Kidney (tissue), 22 donors: Measurements from ENCODE around the gene FAM111B. TPM values are rescaled to one million over a fixed set of nuclear protein-coding genes. Genes with fewer than 3 reads are reported as not detected.
"Not testable (repeated sequence)": the region's sequence is repeated elsewhere in the genome, so short reads cannot be mapped to it uniquely, and the experiment has no call there.

Source experiments
- DNase-seq, 5 donors: peaks; one replicate each; pipeline ENCODE4 v3.0.0-alpha.2; 2013 to 2020
- FAIRE-seq: peaks from 2 replicates; lab custom pipeline; 2012; peaks lifted over from hg19 to GRCh38; lab: Jason Lieb, UNC
- H3K27ac ChIP-seq, 2 donors: one replicate each; pipeline ENCODE4 v1.7.0; 2013; ENCODE audit warnings: low read depth in 2 of 2, low read length in 2 of 2, inconsistent platforms in 1 of 2
- H3K27me3 ChIP-seq: one replicate; pipeline ENCODE4 v1.7.1; 2013; ENCODE audit warnings: low read length, inconsistent platforms; ENCODE audit not compliant: control insufficient read depth, insufficient read depth
- H3K36me3 ChIP-seq, 3 donors: one replicate each; pipeline versions ENCODE4 v1.7.0 to v1.7.1; 2013; ENCODE audit warnings: low read length in 3 of 3, control low read depth in 1 of 3, inconsistent platforms in 1 of 3; ENCODE audit not compliant: insufficient read depth in 3 of 3, control insufficient read depth in 2 of 3
- H3K4me1 ChIP-seq, 3 donors: one replicate each; pipeline versions ENCODE4 v1.7.0 to v1.7.1; 2013; ENCODE audit warnings: low read length in 3 of 3, inconsistent platforms in 1 of 3, low read depth in 1 of 3; ENCODE audit not compliant: control insufficient read depth in 2 of 3, insufficient read depth in 2 of 3
- H3K4me3 ChIP-seq, 3 donors: one replicate each; pipeline versions ENCODE4 v1.7.0 to v1.8.1; 2013; ENCODE audit warnings: low read length in 3 of 3, control low read depth in 1 of 3, inconsistent platforms in 1 of 3
- H3K9ac ChIP-seq, 3 donors: one replicate each; pipeline versions ENCODE4 v1.7.0 to v1.7.1; 2013; ENCODE audit warnings: low read length in 3 of 3, control low read depth in 1 of 3, inconsistent platforms in 1 of 3
- H3K9me3 ChIP-seq, 3 donors: one replicate each; pipeline versions ENCODE4 v1.7.0 to v1.7.1; 2013; ENCODE audit warnings: low read length in 3 of 3, control low read depth in 1 of 3, inconsistent platforms in 1 of 3; ENCODE audit not compliant: control insufficient read depth in 2 of 3, insufficient read depth in 1 of 3
- intact Hi-C: fragments of 100-400 bp; cut with DNase I; formaldehyde crosslinking; loops from one replicate; pipeline ENCODE4 v1.11.1; 2022
- long read RNA-seq, 10 donors: library from polyadenylated mRNA in 1 of 10; unstranded in 1 of 10; transcript quantifications; one replicate each; pipeline ENCODE4 v2.0.0 and lab custom pipeline, GENCODE V29; 2021 to 2026
- polyA plus RNA-seq: library from polyadenylated mRNA; stranded (reverse); fragments of 350-450 nt; fragmentation: Illumina TruSeq; extraction: RNeasy Lipid Tissue Mini Kit (QIAGEN cat#74804); gene quantifications from one replicate; pipeline ENCODE4 v1.2.3, GENCODE V29; 2014; ENCODE audit warnings: low read depth, low replicate concordance; ENCODE audit not compliant: insufficient read depth
- total RNA-seq: library from RNA; stranded (reverse); fragmentation: NEBNext Ultra II Directional; extraction: Animal tissue kit (Norgen Biotek cat#: 25700); gene quantifications from one replicate; pipeline ENCODE4 v1.2.1, GENCODE V29; 2021
- TF ChIP-seq, protein P1 (sequence below): IDR thresholded peaks from 3 replicates; pipeline ENCODE4 v1.5.1; 2012; ENCODE audit warnings: mild to moderate bottlenecking, moderate library complexity, borderline replicate concordance; ENCODE audit not compliant: insufficient read depth; ENCODE audit errors: extremely low read depth
- donor health status: control.
- donor health status: control.
- donor health status: control.
- donor health status: control.
- donor health status: control.
- donor health status: DM: yes; HTN: yes; CAD: no.
- donor health status: Normal renal cell carcinoma (clear cell type).

Gene FAM111B, protein sequence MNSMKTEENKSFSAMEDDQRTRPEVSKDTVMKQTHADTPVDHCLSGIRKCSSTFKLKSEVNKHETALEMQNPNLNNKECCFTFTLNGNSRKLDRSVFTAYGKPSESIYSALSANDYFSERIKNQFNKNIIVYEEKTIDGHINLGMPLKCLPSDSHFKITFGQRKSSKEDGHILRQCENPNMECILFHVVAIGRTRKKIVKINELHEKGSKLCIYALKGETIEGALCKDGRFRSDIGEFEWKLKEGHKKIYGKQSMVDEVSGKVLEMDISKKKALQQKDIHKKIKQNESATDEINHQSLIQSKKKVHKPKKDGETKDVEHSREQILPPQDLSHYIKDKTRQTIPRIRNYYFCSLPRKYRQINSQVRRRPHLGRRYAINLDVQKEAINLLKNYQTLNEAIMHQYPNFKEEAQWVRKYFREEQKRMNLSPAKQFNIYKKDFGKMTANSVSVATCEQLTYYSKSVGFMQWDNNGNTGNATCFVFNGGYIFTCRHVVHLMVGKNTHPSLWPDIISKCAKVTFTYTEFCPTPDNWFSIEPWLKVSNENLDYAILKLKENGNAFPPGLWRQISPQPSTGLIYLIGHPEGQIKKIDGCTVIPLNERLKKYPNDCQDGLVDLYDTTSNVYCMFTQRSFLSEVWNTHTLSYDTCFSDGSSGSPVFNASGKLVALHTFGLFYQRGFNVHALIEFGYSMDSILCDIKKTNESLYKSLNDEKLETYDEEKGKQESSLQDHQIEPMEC
- total RNA-seq (2.2 TPM), polyA plus RNA-seq (0.17 TPM)
- long read RNA-seq, donor 1, partial matches to known transcripts: 0 of 1 reads
- long read RNA-seq, donor 1, other reads (novel, unspliced or antisense): 0 of 1 reads
- long read RNA-seq, donor 2, partial matches to known transcripts: 0 of 2 reads
- long read RNA-seq, donor 2, other reads (novel, unspliced or antisense): 0 of 2 reads
- long read RNA-seq, donor 3, partial matches to known transcripts: 0 of 2 reads
- long read RNA-seq, donor 3, other reads (novel, unspliced or antisense): 0 of 2 reads
- long read RNA-seq, donor 4, partial matches to known transcripts: 0 of 1 reads
- long read RNA-seq, donor 4, other reads (novel, unspliced or antisense): 0 of 1 reads
- long read RNA-seq, donor 5: 0 reads
- long read RNA-seq, donor 6, transcript FAM111B-201 (4 exons, 3,488 nt): major isoform, 5 of 7 reads
- long read RNA-seq, donor 6, partial matches to known transcripts: 0 of 7 reads
- long read RNA-seq, donor 6, other reads (novel, unspliced or antisense): 0 of 7 reads
- long read RNA-seq, donor 7: 0 reads
- long read RNA-seq, donor 8, partial matches to known transcripts: 0 of 2 reads
- long read RNA-seq, donor 8, other reads (novel, unspliced or antisense): 0 of 2 reads
- long read RNA-seq, donor 9, partial matches to known transcripts: 0 of 1 reads
- long read RNA-seq, donor 9, other reads (novel, unspliced or antisense): 0 of 1 reads
- long read RNA-seq, donor 10, partial matches to known transcripts: 0 of 2 reads
- long read RNA-seq, donor 10, other reads (novel, unspliced or antisense): 0 of 2 reads

DNA sequence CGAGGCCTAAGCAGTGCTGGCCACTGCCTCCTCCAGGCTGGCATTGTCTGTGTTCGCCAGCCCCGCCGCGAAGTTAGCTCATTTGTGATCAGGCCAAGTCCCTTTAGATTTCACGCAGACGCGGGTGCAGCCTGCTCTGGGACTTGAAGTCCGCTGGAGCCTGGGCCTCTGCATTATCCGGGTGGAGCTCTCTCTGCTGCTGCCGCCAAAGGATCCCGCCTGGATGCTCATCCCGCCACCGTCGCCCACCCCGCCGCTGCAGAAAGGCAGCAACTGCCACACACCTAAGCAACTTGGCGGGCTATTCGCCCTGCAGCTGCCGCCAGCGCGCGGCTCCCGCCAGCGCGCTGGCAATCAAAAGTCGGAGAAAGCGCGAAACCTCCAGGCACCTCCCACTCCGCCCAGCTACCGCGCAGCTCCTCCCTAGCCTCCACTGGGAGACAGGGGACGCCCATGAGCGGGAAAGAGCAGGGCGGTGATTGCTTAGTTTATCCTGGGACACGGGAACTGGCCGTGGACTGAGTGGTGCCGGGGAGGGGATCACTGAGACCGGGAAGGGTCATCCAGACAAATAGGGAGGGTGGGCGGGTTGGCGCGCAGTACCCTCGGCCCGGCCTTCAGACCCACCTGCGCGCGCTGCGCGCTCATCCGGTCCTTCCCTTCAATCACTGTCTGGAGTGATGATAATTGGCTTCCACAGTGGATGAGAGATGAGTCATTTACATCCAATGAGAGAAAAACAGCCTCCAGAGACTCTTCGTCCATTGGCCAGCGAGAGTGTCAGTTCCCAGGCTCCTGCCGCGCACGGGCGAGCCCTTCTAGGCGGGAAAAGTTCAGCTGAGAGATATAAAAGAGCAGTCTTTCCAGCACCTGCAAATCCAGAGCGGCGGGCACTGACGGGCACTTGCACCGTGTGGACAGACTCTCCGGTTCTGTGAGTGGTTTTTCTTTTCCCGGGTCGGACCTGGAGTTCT lies at the start of gene FAM111B:
FAM111B (plus strand) TSS at position 875 of the 974 bp plus-strand sequence. CDS start 2,389 bp downstream, outside the sequence.
- no peak within 1 kb of the TSS for H3K27ac ChIP-seq
- TF ChIP-seq, protein P1, sequence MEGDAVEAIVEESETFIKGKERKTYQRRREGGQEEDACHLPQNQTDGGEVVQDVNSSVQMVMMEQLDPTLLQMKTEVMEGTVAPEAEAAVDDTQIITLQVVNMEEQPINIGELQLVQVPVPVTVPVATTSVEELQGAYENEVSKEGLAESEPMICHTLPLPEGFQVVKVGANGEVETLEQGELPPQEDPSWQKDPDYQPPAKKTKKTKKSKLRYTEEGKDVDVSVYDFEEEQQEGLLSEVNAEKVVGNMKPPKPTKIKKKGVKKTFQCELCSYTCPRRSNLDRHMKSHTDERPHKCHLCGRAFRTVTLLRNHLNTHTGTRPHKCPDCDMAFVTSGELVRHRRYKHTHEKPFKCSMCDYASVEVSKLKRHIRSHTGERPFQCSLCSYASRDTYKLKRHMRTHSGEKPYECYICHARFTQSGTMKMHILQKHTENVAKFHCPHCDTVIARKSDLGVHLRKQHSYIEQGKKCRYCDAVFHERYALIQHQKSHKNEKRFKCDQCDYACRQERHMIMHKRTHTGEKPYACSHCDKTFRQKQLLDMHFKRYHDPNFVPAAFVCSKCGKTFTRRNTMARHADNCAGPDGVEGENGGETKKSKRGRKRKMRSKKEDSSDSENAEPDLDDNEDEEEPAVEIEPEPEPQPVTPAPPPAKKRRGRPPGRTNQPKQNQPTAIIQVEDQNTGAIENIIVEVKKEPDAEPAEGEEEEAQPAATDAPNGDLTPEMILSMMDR: no peak
- H3K9me3 ChIP-seq: no peaks in the 10 kb centered on the region
- intact Hi-C loops: no loop called here
- H3K4me1 ChIP-seq: peaks cover 0 to 6% (median 4%) of the 10 kb centered on the region in 3 donors
- FAIRE-seq: no peak
- H3K27me3 ChIP-seq: no peaks in the 10 kb centered on the region
- DNase-seq: peak; percentile 88 to 97 (median 94)
- H3K4me3 ChIP-seq: peak within 1 kb of the TSS; percentile 25 to 58 (median 53)
- peak within 1 kb of the TSS in 2 of 3 donors; percentile 35 to 58 for H3K9ac ChIP-seq
- no peaks in the 10 kb centered on the region for H3K36me3 ChIP-seq

DNA sequence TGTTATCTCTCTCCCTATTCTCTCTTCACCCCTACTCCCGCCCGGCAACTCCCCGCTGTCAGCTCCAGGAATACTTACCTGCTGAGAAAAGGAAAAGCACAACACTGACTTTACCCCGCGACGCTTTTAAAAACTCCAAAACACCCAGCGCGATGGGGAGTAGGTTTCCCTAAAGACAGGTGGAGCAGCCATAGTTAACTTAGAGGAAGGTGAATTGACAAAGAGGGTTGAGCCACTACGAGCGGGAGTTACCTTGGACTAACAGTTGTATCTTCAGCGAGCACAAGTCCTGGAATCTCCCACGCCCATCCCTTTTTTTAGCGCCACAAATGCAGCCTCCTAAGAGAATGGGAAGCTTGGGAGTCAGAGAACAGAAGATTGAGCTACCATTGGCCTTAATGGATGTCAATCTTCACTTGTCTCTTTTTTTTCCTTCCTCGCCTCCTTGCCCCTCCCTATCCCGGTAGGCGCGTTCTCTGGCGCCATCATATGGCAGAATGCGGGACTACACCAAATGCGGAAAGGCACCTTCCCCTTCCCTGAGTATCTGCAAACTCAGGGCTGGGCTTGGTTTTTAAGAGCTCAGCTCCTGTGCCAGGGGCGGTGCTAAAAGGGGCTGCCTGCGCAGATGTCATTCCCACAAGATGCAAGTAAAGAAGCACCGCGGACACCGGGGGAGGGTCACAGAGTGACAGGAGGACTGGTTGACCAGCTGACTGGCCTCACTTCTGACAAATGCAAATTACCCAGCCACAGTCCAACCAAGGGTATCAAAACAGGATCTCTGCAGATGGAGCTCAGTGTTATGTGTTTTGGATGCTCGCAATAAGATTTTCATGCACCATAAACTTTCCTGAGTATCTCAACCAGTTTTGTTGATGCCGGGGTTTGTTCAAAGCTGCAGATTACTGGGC lies 48.7 kb upstream of the FAM111B start:
- H3K4me1 ChIP-seq, H3K9me3 ChIP-seq, H3K27me3 ChIP-seq, H3K9ac ChIP-seq, H3K27ac ChIP-seq, H3K36me3 ChIP-seq, intact Hi-C loops: not testable (repeated sequence)
- FAIRE-seq (peak; percentile 65), DNase-seq (peak; percentile 80 to 95 (median 90))
- H3K4me3 ChIP-seq: peak overlapping the region in 2 of 3 donors; percentile 48 to 52
- TF ChIP-seq, protein P1: peak; percentile 82

DNA sequence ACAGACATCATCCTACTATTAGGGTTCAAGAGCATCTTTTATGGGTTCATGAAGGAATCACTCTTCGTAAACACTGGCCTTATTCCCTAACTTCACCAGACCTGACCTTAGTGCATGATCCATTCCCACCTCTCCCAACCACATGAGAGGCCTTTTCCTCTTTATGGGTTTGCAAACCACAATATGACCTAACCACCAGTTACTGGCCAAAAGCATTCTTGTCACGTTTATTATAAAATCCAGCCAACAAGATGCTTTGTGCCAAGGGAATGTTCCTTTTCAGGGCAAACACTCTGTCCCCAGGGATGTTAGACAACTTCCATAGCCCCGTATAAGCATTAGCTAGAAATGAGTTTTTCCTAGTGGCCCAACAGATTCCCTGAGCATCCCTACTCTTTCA lies 46.9 kb upstream of the FAM111B start:
- H3K9me3 ChIP-seq, H3K27ac ChIP-seq, H3K4me3 ChIP-seq, H3K9ac ChIP-seq, DNase-seq, H3K27me3 ChIP-seq, H3K4me1 ChIP-seq, intact Hi-C loops, H3K36me3 ChIP-seq, FAIRE-seq: not testable (repeated sequence)
